BE2C (cell line): ENCODE measurements around the gene DDX17.
A peak's percentile ranks its signal among the peaks of the same experiment; 100 is the strongest.

Experiments used
- DNase-seq: peaks from one replicate; pipeline ENCODE4 v3.0.0-alpha.2; 2020
- H3K27me3 ChIP-seq: fragments of 250-450 bp; sonication (Bioruptor Pico); 2 replicates; pipeline ENCODE4 v1.5.1; 2020; ENCODE audit warnings: mild to moderate bottlenecking
- H3K36me3 ChIP-seq: fragments of 250-450 bp; sonication (Bioruptor Pico); 2 replicates; pipeline ENCODE4 v1.5.1; 2020; ENCODE audit warnings: mild to moderate bottlenecking
- H3K4me1 ChIP-seq: fragments of 250-450 bp; sonication (Bioruptor Pico); 2 replicates; pipeline ENCODE4 v1.5.1; 2020
- H3K4me3 ChIP-seq: 2 replicates; pipeline ENCODE4 v1.5.1; 2011; ENCODE audit warnings: low read depth, low read length
- H3K9me3 ChIP-seq: fragments of 250-450 bp; sonication (Bioruptor Pico); 2 replicates; pipeline ENCODE4 v1.5.1; 2020
- CTCF ChIP-seq: IDR thresholded peaks from 2 replicates; pipeline ENCODE4 v1.5.1; 2012; ENCODE audit warnings: mild to moderate bottlenecking, low read depth, low read length

The DDX17 gene

GRCh38 chr22:38510416-38510970 lies 4.4 kb upstream of the DDX17 start:
- no peak overlapping the region for H3K4me3 ChIP-seq
- no peaks in the 10 kb centered on the region for H3K9me3 ChIP-seq
- TF ChIP-seq CTCF, result no peak
- no peaks in the 10 kb centered on the region; the same call in 1 of the 2 replicates for H3K36me3 ChIP-seq
- peaks cover 5% of the 10 kb centered on the region for H3K4me1 ChIP-seq
- no peak for DNase-seq
- H3K27me3 ChIP-seq, result no peaks in the 10 kb centered on the region

GRCh38 chr22:38505541-38506117 lies 482 bp downstream of the DDX17 start:
- Histone ChIP-seq H3K9me3 (no peaks in the 10 kb centered on the region), H3K4me1 (peaks cover 5% of the 10 kb centered on the region), H3K36me3 (peaks cover 44% of the 10 kb centered on the region), H3K27me3 (no peaks in the 10 kb centered on the region), H3K4me3 (peak overlapping the region; percentile 84)
- peak; percentile 61 for DNase-seq
- no peak for TF ChIP-seq CTCF

- peaks cover 51% of the 10 kb centered on the region for H3K36me3 ChIP-seq
- peaks cover 5% of the 10 kb centered on the region for H3K4me1 ChIP-seq
- no peaks in the 10 kb centered on the region for H3K27me3 ChIP-seq
- TF ChIP-seq CTCF, result no peak
- peak; percentile 39 for DNase-seq
- H3K4me3 ChIP-seq, result peak overlapping the region; percentile 84
- no peaks in the 10 kb centered on the region for H3K9me3 ChIP-seq
Observed at GRCh38 chr22:38504731-38505540, 1.2 kb downstream of the DDX17 start.

GRCh38 chr22:38503021-38503420 lies 3.1 kb downstream of the DDX17 start:
- H3K27me3 ChIP-seq, result no peaks in the 10 kb centered on the region
- H3K4me3 ChIP-seq, result 0 out of 2 replicates have a peak overlapping the region, but pooled peaks have one; percentile 2
- H3K4me1 ChIP-seq, result peaks cover 5% of the 10 kb centered on the region
- no peaks in the 10 kb centered on the region for H3K9me3 ChIP-seq
- DNase-seq, result no peak
- peaks cover 70% of the 10 kb centered on the region for H3K36me3 ChIP-seq
- no peak for TF ChIP-seq CTCF

- no peak for DNase-seq
- Histone ChIP-seq H3K27me3 (no peaks in the 10 kb centered on the region), H3K4me3 (no peak overlapping the region), H3K4me1 (peaks cover 3% of the 10 kb centered on the region), H3K36me3 (peaks cover 80% of the 10 kb centered on the region), H3K9me3 (no peaks in the 10 kb centered on the region)
- no peak for TF ChIP-seq CTCF
Observed at GRCh38 chr22:38501797-38502672, 4.1 kb downstream of the DDX17 start.
